Upper lobe of left lung (tissue), 4 donors: ENCODE measurements around the gene C2orf81.

ENCODE experiments used
- EP300 ChIP-seq, 4 donors: sonication (generic); formaldehyde crosslinking; IDR thresholded peaks; one replicate each; pipeline ENCODE4 v1.5.1; 2017; ENCODE audit warnings: antibody characterized with exemption in 4 of 4, control low read depth in 2 of 4
- POLR2A ChIP-seq, 4 donors: fragments of 450-650 bp; IDR thresholded peaks; one replicate each; pipeline ENCODE4 v1.5.1; 2016 to 2017; ENCODE audit warnings: antibody characterized with exemption in 4 of 4, mild to moderate bottlenecking in 2 of 4
- POLR2AphosphoS5 ChIP-seq, 2 donors: sonication (generic); formaldehyde crosslinking; IDR thresholded peaks; one replicate each; pipeline ENCODE4 v1.5.1; 2017; ENCODE audit warnings: antibody characterized with exemption in 2 of 2
- TF ChIP-seq, protein P1 (sequence below), 6 experiments: fragments of 450-650 bp in 4 of 6; fragments of 200-600 bp in 2 of 6; sonication (generic) in 2 of 6; IDR thresholded peaks; one replicate each; pipeline ENCODE4 v1.5.1; 2016 to 2019; ENCODE audit warnings: antibody characterized with exemption in 6 of 6

DNA sequence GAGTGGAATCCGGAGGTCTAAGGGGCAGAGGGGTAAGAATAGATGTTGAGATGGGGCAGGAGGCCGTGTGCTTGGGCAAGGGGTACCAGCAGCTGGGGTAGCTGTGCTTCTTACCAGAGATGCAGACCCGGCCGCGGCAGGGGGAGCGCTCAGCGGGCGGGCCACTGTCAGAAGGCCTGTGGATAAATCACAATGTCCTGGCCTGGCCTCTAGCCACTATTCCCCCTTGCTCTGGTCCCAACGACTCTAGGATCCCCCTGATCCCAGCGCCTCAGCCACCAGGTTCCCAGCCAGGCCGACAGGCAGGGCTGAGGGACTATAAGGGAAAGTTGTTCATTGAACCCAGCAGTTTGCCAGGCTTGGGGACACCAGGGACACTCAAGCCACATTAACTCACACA is 9.1 kb upstream of the C2orf81 start:
- TF ChIP-seq EP300 (IDR thresholded peaks at IDR 0.05) = no peak
- TF ChIP-seq, protein P1, sequence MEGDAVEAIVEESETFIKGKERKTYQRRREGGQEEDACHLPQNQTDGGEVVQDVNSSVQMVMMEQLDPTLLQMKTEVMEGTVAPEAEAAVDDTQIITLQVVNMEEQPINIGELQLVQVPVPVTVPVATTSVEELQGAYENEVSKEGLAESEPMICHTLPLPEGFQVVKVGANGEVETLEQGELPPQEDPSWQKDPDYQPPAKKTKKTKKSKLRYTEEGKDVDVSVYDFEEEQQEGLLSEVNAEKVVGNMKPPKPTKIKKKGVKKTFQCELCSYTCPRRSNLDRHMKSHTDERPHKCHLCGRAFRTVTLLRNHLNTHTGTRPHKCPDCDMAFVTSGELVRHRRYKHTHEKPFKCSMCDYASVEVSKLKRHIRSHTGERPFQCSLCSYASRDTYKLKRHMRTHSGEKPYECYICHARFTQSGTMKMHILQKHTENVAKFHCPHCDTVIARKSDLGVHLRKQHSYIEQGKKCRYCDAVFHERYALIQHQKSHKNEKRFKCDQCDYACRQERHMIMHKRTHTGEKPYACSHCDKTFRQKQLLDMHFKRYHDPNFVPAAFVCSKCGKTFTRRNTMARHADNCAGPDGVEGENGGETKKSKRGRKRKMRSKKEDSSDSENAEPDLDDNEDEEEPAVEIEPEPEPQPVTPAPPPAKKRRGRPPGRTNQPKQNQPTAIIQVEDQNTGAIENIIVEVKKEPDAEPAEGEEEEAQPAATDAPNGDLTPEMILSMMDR (IDR thresholded peaks at IDR 0.05) = no peak
- TF ChIP-seq POLR2AphosphoS5 (IDR thresholded peaks at IDR 0.05) = no peak
- no peak for TF ChIP-seq POLR2A (IDR thresholded peaks at IDR 0.05)
